K562 (cell line): Measurements from ENCODE around the gene TANGO6. TPM values are rescaled to one million over a fixed set of nuclear protein-coding genes. Genes with fewer than 3 reads are reported as not detected.

Source experiments
- ATAC-seq: fragments of 200-7000 bp; cut with Tn5 transposase; 3 replicates; pipeline ENCODE4 v1.9.1; 2020; ENCODE audit warnings: moderate library complexity
- BruUV-seq: library from RNA; stranded (reverse); fragments of 400-500 nt; replicated peaks from 2 replicates; lab custom pipeline; 2021; lab: Mats Ljungman, UMichigan
- CTCF ChIA-PET: fragments of 300-600 bp; formaldehyde crosslinking; extraction: SDS; loops from one replicate; lab custom pipeline; 2021; ENCODE audit warnings: low intra/inter-chr PET ratio; lab: Yijun Ruan, JAX
- POLR2A ChIA-PET: fragments of 300-600, 350-650 bp; sonication (Branson Sonifier 250); formaldehyde crosslinking; extraction: SDS; loops from one replicate; lab custom pipeline; 2021; ENCODE audit warnings: antibody characterized with exemption, inconsistent platforms; lab: Yijun Ruan, JAX
- DNase-seq, 4 experiments: peaks; one replicate each; pipeline versions ENCODE4 v3.0.0 to v3.0.0-alpha.2; 2011 to 2018; ENCODE audit warnings: low spot score in 3 of 4, mixed read lengths in 3 of 4; ENCODE audit errors: extremely low read depth in 1 of 4
- FAIRE-seq: peaks from 2 replicates; lab custom pipeline; 2011; peaks lifted over from hg19 to GRCh38; lab: Jason Lieb, UNC
- H2AFZ ChIP-seq: 2 replicates; pipeline ENCODE4 v1.6.0; 2011; ENCODE audit warnings: low read depth, low read length, control low read depth, inconsistent platforms
- H3K27ac ChIP-seq: fragments of 200-600 bp; 3 replicates; pipeline ENCODE4 v1.8.0; 2011; ENCODE audit warnings: low read depth, mild to moderate bottlenecking, control low read depth, inconsistent platforms, low read length, moderate library complexity, mixed read lengths; ENCODE audit errors: extremely low read depth
- H3K27me3 ChIP-seq, 2 experiments: fragments of 300-600 bp in 1 of 2; 2 replicates in 1 of 2; 3 replicates in 1 of 2; pipeline versions ENCODE4 v1.6.0 to v1.8.0; 2011; ENCODE audit warnings: inconsistent platforms in 2 of 2, low read length in 2 of 2, mild to moderate bottlenecking in 1 of 2, mixed read lengths in 1 of 2, moderate library complexity in 1 of 2; ENCODE audit not compliant: control insufficient read depth in 2 of 2, insufficient read depth in 2 of 2
- H3K36me3 ChIP-seq: fragments of 300-600 bp; 3 replicates; pipeline ENCODE4 v1.8.0; 2011; ENCODE audit warnings: mild to moderate bottlenecking, low read length, inconsistent platforms; ENCODE audit not compliant: control insufficient read depth, insufficient read depth
- H3K4me1 ChIP-seq, 2 experiments: fragments of 200-600 bp in 1 of 2; replicated peaks in 1 of 2; 2 replicates in 1 of 2; 3 replicates in 1 of 2; pipeline versions ENCODE4 v1.5.1 to v1.8.0; 2011; ENCODE audit warnings: inconsistent platforms in 2 of 2, low read length in 2 of 2, mild to moderate bottlenecking in 1 of 2, mixed read lengths in 1 of 2, moderate library complexity in 1 of 2; ENCODE audit not compliant: control insufficient read depth in 2 of 2, insufficient read depth in 2 of 2
- H3K4me2 ChIP-seq: 2 replicates; pipeline ENCODE4 v1.6.1; 2011; ENCODE audit warnings: low read length, control low read depth, inconsistent platforms, mixed read lengths; ENCODE audit not compliant: insufficient read depth
- H3K4me3 ChIP-seq: fragments of 200-600 bp; sonication (generic), shearing (Covaris generic); 2 replicates; pipeline ENCODE4 v1.5.1; 2016; ENCODE audit warnings: control low read depth, inconsistent platforms
- H3K79me2 ChIP-seq: fragments of 200-600 bp; 3 replicates; pipeline ENCODE4 v1.8.0; 2011; ENCODE audit warnings: low read length, inconsistent platforms; ENCODE audit not compliant: control insufficient read depth, insufficient read depth
- H3K9ac ChIP-seq, 2 experiments: 2 replicates each; pipeline versions ENCODE4 v1.6.0 to v1.6.1; 2011; ENCODE audit warnings: low read depth in 2 of 2, low read length in 2 of 2, control low read depth in 1 of 2, inconsistent platforms in 1 of 2, mild to moderate bottlenecking in 1 of 2, mixed read lengths in 1 of 2; ENCODE audit not compliant: insufficient read depth in 1 of 2
- H3K9me1 ChIP-seq: one replicate; pipeline ENCODE4 v1.6.0; 2011; ENCODE audit warnings: inconsistent platforms, mild to moderate bottlenecking, low read length, moderate library complexity; ENCODE audit not compliant: control insufficient read depth, insufficient read depth
- H3K9me3 ChIP-seq: replicated peaks from 2 replicates; pipeline ENCODE4 v1.5.1; 2011; ENCODE audit warnings: low read depth, low read length, inconsistent platforms; ENCODE audit not compliant: control insufficient read depth, insufficient read depth
- H4K20me1 ChIP-seq: replicated peaks from 2 replicates; pipeline ENCODE4 v1.6.1; 2011; ENCODE audit warnings: low read length, inconsistent platforms, mixed read lengths; ENCODE audit not compliant: control insufficient read depth, insufficient read depth
- ATF7 ChIP-seq: fragments of 450-650 bp; IDR thresholded peaks from 2 replicates; pipeline ENCODE4 v1.7.1; 2014; ENCODE audit warnings: mild to moderate bottlenecking, moderate library complexity
- CTBP1 ChIP-seq: fragments of 450-650 bp; IDR thresholded peaks from 2 replicates; pipeline ENCODE4 v1.6.1; 2016; ENCODE audit warnings: borderline replicate concordance
- DEAF1 ChIP-seq: fragments of 450-650 bp; formaldehyde crosslinking; IDR thresholded peaks from 2 replicates; pipeline ENCODE4 v1.4.0; 2020; ENCODE audit warnings: mild to moderate bottlenecking, moderate library complexity
- E2F6 ChIP-seq, 2 experiments: IDR thresholded peaks; 2 replicates each; pipeline ENCODE4 v1.6.1; 2011; ENCODE audit warnings: borderline replicate concordance in 1 of 2, control low read depth in 1 of 2, low read depth in 1 of 2, low read length in 1 of 2, mild to moderate bottlenecking in 1 of 2, mixed read lengths in 1 of 2, moderate library complexity in 1 of 2; ENCODE audit not compliant: insufficient read depth in 1 of 2, insufficient read length in 1 of 2, poor library complexity in 1 of 2, severe bottlenecking in 1 of 2; ENCODE audit errors: extremely low read depth in 1 of 2
- EHMT2 ChIP-seq: fragments of 450-650 bp; IDR thresholded peaks from 2 replicates; pipeline ENCODE4 v1.6.1; 2018; ENCODE audit warnings: antibody characterized with exemption
- ETV1 ChIP-seq: fragments of 450-650 bp; conservative IDR thresholded peaks from 2 replicates; pipeline ENCODE4 v1.6.1; 2016; ENCODE audit warnings: missing genetic modification characterization, control low read depth, low read depth, missing compliant biosample characterization
- GATAD2A ChIP-seq: fragments of 450-650 bp; IDR thresholded peaks from 2 replicates; pipeline ENCODE4 v1.6.1; 2017
- HDAC1 ChIP-seq, 2 experiments: fragments of 450-650 bp; IDR thresholded peaks; 2 replicates each; pipeline ENCODE4 v1.6.1; 2016 to 2017; ENCODE audit warnings: inconsistent platforms in 1 of 2, mild to moderate bottlenecking in 1 of 2, moderate library complexity in 1 of 2
- JUN ChIP-seq, 2 experiments: sonication (generic) in 1 of 2; formaldehyde crosslinking in 1 of 2; IDR thresholded peaks; 2 replicates each; pipeline versions ENCODE4 v1.6.1 to v1.8.0; 2012 to 2022; ENCODE audit warnings: borderline replicate concordance in 2 of 2, mild to moderate bottlenecking in 2 of 2, improper control_type of control experiment in 1 of 2, low read depth in 1 of 2, low read length in 1 of 2, missing genetic modification reagents in 1 of 2
- KDM1A ChIP-seq, 2 experiments: fragments of 450-650 bp; IDR thresholded peaks; 2 replicates each; pipeline ENCODE4 v1.6.1; 2016; ENCODE audit warnings: mild to moderate bottlenecking in 2 of 2
- MYC ChIP-seq, 2 experiments: fragments of 250-450 bp in 1 of 2; sonication (Bioruptor Pico) in 1 of 2; IDR thresholded peaks; 2 replicates each; pipeline versions ENCODE4 v1.5.1 to v1.6.1; 2012 to 2021; ENCODE audit warnings: low read depth in 2 of 2, borderline replicate concordance in 1 of 2, improper control_type of control experiment in 1 of 2, low read length in 1 of 2, mild to moderate bottlenecking in 1 of 2, moderate library complexity in 1 of 2
- RCOR1 ChIP-seq, 2 experiments: IDR thresholded peaks; 2 replicates each; pipeline ENCODE4 v1.6.1; 2012; ENCODE audit warnings: low read depth in 2 of 2, low read length in 2 of 2, borderline replicate concordance in 1 of 2, improper control_type of control experiment in 1 of 2
- SMARCA4 ChIP-seq: fragments of 450-650 bp; IDR thresholded peaks from 2 replicates; pipeline ENCODE4 v1.6.1; 2016
- SOX6 ChIP-seq: fragments of 450-650 bp; IDR thresholded peaks from 2 replicates; pipeline ENCODE4 v1.6.1; 2014; ENCODE audit warnings: mild to moderate bottlenecking
- SPI1 ChIP-seq: IDR thresholded peaks from 2 replicates; pipeline ENCODE4 v1.6.1; 2011; ENCODE audit warnings: low read depth, low read length, control low read depth, borderline replicate concordance
- TFAP4 ChIP-seq: sonication (generic); formaldehyde crosslinking; IDR thresholded peaks from 2 replicates; pipeline ENCODE4 v1.8.0; 2022; ENCODE audit warnings: missing genetic modification reagents, mild to moderate bottlenecking, moderate library complexity, borderline replicate concordance
- ZNF695 ChIP-seq: fragments of 450-650 bp; formaldehyde crosslinking; IDR thresholded peaks from 2 replicates; pipeline ENCODE4 v1.4.0; 2020; ENCODE audit warnings: mild to moderate bottlenecking, moderate library complexity
- WGBS: fragments of 100-300 bp; shearing (Covaris generic); methylation state at CpG from one replicate; pipeline ENCODE4 v1.1.6; 2016; ENCODE audit warnings: low coverage, mixed read lengths; ENCODE audit not compliant: insufficient coverage; ENCODE audit errors: missing lambda C conversion rate; 5-methylcytosine and 5-hydroxymethylcytosine counted together
- in situ Hi-C: fragments of 300-500 bp; cut with MboI; formaldehyde crosslinking; loops from 4 replicates; pipeline ENCODE4 v1.15.0; 2018; ENCODE audit warnings: inconsistent platforms, mixed read lengths
- intact Hi-C: fragments of 100-400 bp; cut with micrococcal nuclease; formaldehyde crosslinking; loops from 2 replicates; pipeline ENCODE4 v1.14.2; 2022
- polyA plus RNA-seq, 8 experiments: library from polyadenylated mRNA; depleted of rRNA in 4 of 8; stranded (reverse) in 5 of 8; unstranded in 3 of 8; fragments of >200 nt; fragmentation: Nextera tagmentation in 2 of 8; fragmentation: Illumina TruSeq in 1 of 8; extraction: Ambion mirVana in 2 of 8; extraction: Trizol in 1 of 8; gene quantifications; 2 replicates each; pipeline versions ENCODE4 v1.2.1 to v1.2.3, GENCODE V29; 2011 to 2014; ENCODE audit warnings: inconsistent platforms in 1 of 8, missing spikeins in 1 of 8
- total RNA-seq, 7 experiments: library from RNA; depleted of rRNA in 6 of 7; stranded (reverse); fragments of >200 nt in 6 of 7; fragmentation: Illumina TruSeq in 2 of 7; extraction: Trizol in 2 of 7; gene quantifications; 2 replicates each; pipeline versions ENCODE4 v1.2.1 to v1.2.3, GENCODE V29; 2011 to 2021; ENCODE audit warnings: low replicate concordance in 1 of 7

TANGO6 gene
- total and polyA plus RNA-seq, 9 of the 15 experiments (the other 6 are each of a cell fraction or from before 2014, with no cell fraction given), result 1.6 to 15.2 (median 9.6) TPM

GRCh38 chr16:68972720-68973119, 129.4 kb downstream of the TANGO6 start:
- Histone ChIP-seq H3K9me1 (no peaks in the 10 kb centered on the region), H3K4me3 (no peak overlapping the region), H3K4me2 (no peak overlapping the region), H3K36me3 (peaks cover 4% of the 10 kb centered on the region; the same call in 1 of the 3 replicates), H3K27ac (no peak overlapping the region), H2AFZ (peak overlapping the region; percentile 48), H4K20me1 (no peaks in the 10 kb centered on the region), H3K79me2 (no peaks in the 10 kb centered on the region), H3K9ac (no peak overlapping the region), H3K27me3 (no peaks in the 10 kb centered on the region), H3K4me1 (peaks cover 3 to 11% of the 10 kb centered on the region in 2 experiments; a peak in 3 of 5 replicates), H3K9me3 (no peaks in the 10 kb centered on the region)
- 28% methylated on average over 4 of the region's 4 CpGs for whole genome bisulfite sequencing
- peak; percentile 85 for FAIRE-seq
- ChIA-PET CTCF (interaction anchor here (0.5 to 1.0 kb wide), 3 partner anchors 45 to 151 kb away, joined by 3 to 6 read pairs (median 5); partner anchors contain the start of gene HAS3), POLR2A (interaction anchor here (1.1 to 1.2 kb wide), 2 partner anchors 13 to 16 kb away, joined by 4 to 5 read pairs; no protein-coding TSS in a partner anchor)
- intact Hi-C loops (no loop called here), in situ Hi-C loops (no loop called here)
- no TSS peak for BruUV-seq
- peak; percentile 91 for ATAC-seq
- peak in 3 of 4 experiments; percentile 34 to 57 (median 36) for DNase-seq
- TF ChIP-seq E2F6 (IDR thresholded peaks at IDR 0.05; ENCODE audit: borderline replicate concordance in 1 of 2, extremely low read depth in 1 of 2, insufficient read depth in 1 of 2, insufficient read length in 1 of 2, low read depth in 1 of 2, low read length in 1 of 2, poor library complexity in 1 of 2, severe bottlenecking in 1 of 2) (no peak), SOX6 (0 out of 2 replicates have a peak, but pooled peaks have one; percentile 42), KDM1A (IDR thresholded peaks at IDR 0.05) (no peak), ATF7 (peak; percentile 35; the same call in 1 of the 2 replicates), RCOR1 (IDR thresholded peaks at IDR 0.05; ENCODE audit: borderline replicate concordance in 1 of 2, low read depth in 2 of 2, low read length in 2 of 2) (0 out of 4 replicates have a peak, but pooled peaks of 1 of the 2 experiments have one; percentile 36), ETV1 (tag) (peak; percentile 64; the same call in 1 of the 2 replicates), ZNF695 (no peak), CTBP1 (0 out of 2 replicates have a peak, but pooled peaks have one; percentile 43), DEAF1 (CRISPR knock-in tag) (0 out of 2 replicates have a peak, but pooled peaks have one; percentile 19), SPI1 (peak; percentile 83; the same call in 1 of the 2 replicates), EHMT2 (0 out of 2 replicates have a peak, but pooled peaks have one; percentile 21), SMARCA4 (0 out of 2 replicates have a peak, but pooled peaks have one; percentile 28), JUN (IDR thresholded peaks at IDR 0.05; ENCODE audit: borderline replicate concordance, low read depth, low read length) (peak; percentile 26; the same call in 1 of the 2 replicates), JUN (CRISPR knock-in tag; IDR thresholded peaks at IDR 0.05; ENCODE audit: borderline replicate concordance) (no peak), GATAD2A (0 out of 2 replicates have a peak, but pooled peaks have one; percentile 26), MYC (IDR thresholded peaks at IDR 0.05; ENCODE audit: low read depth, low read length) (0 out of 2 replicates have a peak, but pooled peaks have one; percentile 20), MYC (CRISPR knock-in tag; IDR thresholded peaks at IDR 0.05; ENCODE audit: borderline replicate concordance, low read depth) (no peak), TFAP4 (no peak), HDAC1 (IDR thresholded peaks at IDR 0.05) (0 out of 4 replicates have a peak, but pooled peaks of 1 of the 2 experiments have one; percentile 35)
